ENCODE results near the gene FAM219A. TPM values are rescaled to one million over a fixed set of nuclear protein-coding genes. Genes with fewer than 3 reads are reported as not detected.
A peak's percentile ranks its signal among the peaks of the same experiment; 100 is the strongest.

FAM219A gene
- total RNA-seq, 4 donors from 2014 or later: 12.6 to 19.7 (median 13.5) TPM

DNA sequence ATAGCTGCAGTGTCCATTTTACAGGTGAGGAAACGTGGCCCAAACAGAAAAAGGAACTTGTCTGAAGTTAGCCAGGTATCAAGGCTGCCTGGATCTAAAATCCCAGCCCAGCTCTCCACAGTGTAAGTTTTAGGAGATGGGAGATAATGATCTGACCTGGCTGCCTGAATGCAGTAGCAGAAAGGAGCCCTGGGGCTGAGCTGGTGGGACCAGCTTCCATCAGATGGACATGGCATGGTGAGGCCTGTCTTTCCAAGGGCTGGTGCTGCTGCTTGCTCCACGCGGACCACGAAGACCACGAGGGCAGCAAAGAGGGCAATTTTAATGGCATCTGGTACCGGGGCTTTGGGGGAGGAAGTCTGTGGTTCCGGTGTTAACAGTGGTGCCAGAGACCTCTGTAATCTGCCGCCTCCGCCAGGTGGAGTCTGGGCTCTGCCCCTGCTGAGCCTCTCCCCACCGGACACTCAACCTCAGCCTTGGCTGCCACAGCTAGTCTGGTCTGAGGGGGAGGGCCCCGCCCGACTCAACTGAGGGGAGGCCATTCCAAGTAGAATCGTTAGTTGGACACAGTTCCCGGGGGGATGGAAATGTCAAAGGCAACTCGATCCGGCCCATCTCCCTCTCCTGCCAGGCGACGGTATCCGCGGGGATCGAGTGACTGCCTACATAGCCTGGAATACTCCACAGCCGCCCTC, 82.3 kb downstream of the FAM219A start:
- intact Hi-C loops (cut with DNase I; ENCODE audit: low total_unique reads): loop anchor here (10.0 kb wide), 1 partner anchor 251 kb away; the partner anchor contains the start of gene DCAF12
- DNase-seq (ENCODE audit: low spot score in 2 of 2): peak in 1 of 2 donors; percentile 85

DNA sequence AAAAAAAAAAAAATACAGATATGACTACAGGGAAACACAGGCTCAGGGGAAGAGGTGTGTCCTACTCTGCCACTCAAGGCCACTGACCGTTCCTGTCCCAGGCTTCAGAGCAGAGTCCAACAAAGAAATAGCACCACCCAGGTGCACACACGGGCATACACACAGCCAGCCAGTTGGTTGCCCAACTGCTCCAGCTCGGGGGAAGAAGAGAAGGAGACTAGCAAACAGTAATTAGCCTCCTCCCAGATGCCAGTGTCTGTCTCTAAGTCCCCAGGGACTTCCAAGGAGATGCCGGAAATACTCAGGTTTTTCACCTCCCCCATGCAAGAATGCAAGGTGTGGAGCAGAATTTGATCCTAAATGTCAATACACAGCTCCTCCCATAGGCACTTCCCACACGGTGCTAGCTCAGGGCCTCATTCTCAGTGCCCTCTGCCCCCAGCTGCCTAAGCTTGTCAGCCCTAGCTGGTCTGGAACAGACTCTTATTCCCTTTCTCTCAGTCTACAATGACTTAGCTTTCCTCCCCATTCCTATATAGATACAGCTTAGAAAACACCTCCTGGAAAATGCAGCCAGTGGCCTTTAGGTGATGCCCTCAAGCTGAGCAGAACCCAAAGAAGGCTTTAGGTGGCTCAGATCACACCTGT, 83.3 kb downstream of the FAM219A start:
- TF ChIP-seq POLR2A (IDR thresholded peaks at IDR 0.05): no peak
- TF ChIP-seq, protein P1, sequence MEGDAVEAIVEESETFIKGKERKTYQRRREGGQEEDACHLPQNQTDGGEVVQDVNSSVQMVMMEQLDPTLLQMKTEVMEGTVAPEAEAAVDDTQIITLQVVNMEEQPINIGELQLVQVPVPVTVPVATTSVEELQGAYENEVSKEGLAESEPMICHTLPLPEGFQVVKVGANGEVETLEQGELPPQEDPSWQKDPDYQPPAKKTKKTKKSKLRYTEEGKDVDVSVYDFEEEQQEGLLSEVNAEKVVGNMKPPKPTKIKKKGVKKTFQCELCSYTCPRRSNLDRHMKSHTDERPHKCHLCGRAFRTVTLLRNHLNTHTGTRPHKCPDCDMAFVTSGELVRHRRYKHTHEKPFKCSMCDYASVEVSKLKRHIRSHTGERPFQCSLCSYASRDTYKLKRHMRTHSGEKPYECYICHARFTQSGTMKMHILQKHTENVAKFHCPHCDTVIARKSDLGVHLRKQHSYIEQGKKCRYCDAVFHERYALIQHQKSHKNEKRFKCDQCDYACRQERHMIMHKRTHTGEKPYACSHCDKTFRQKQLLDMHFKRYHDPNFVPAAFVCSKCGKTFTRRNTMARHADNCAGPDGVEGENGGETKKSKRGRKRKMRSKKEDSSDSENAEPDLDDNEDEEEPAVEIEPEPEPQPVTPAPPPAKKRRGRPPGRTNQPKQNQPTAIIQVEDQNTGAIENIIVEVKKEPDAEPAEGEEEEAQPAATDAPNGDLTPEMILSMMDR (IDR thresholded peaks at IDR 0.05): no peak
- 38 to 42% methylated on average over 5 of the region's 5 CpGs for WGBS, 2 donors
- no peak for DNase-seq (ENCODE audit: low spot score in 2 of 2)
- H3K4me3 ChIP-seq (ENCODE audit: low read depth, poor library complexity, severe bottlenecking): no peak overlapping the region
- intact Hi-C loops (cut with DNase I; ENCODE audit: low total_unique reads): loop anchor here (10.0 kb wide), 1 partner anchor 250 kb away; the partner anchor contains the start of gene DCAF12

More for the DNA sequence above, 82.3 kb downstream of the FAM219A start:
- peak overlapping the region; percentile 51 for H3K4me3 ChIP-seq (ENCODE audit: low read depth, poor library complexity, severe bottlenecking)
- TF ChIP-seq, protein P1 (IDR thresholded peaks at IDR 0.05): no peak
- TF ChIP-seq POLR2A (IDR thresholded peaks at IDR 0.05): no peak
- WGBS, 2 donors: 13 to 24% methylated on average over 21 to 22 of the region's 22 CpGs

DNA sequence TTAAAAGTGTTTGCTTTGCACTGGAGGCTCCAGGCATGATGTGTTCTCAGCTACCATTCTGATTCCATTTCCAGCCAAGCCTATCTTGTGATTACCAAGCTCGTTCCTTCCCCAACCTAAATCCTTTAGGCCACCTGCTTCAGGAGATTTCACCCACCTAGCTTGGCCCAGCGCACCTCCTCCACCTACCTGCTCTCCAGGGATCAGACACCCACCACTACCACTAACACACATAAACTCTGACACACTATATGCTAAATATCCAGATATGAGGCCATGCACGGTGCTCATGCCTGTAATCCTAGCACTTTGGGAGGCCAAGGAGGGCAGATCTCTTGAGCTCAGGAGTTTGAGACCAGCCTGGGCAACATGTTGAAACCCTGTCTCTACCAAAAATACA, 84.0 kb downstream of the FAM219A start:
- TF ChIP-seq POLR2A (IDR thresholded peaks at IDR 0.05): no peak
- TF ChIP-seq, protein P1 (IDR thresholded peaks at IDR 0.05): no peak
- intact Hi-C loops (cut with DNase I; ENCODE audit: low total_unique reads): loop anchor here (10.0 kb wide), 1 partner anchor 250 kb away; the partner anchor contains the start of gene DCAF12
- DNase-seq (ENCODE audit: low spot score in 2 of 2): no peak
- 89 to 91% methylated on average over 3 of the region's 3 CpGs for WGBS, 2 donors
- no peak overlapping the region for H3K4me3 ChIP-seq (ENCODE audit: low read depth, poor library complexity, severe bottlenecking)

DNA sequence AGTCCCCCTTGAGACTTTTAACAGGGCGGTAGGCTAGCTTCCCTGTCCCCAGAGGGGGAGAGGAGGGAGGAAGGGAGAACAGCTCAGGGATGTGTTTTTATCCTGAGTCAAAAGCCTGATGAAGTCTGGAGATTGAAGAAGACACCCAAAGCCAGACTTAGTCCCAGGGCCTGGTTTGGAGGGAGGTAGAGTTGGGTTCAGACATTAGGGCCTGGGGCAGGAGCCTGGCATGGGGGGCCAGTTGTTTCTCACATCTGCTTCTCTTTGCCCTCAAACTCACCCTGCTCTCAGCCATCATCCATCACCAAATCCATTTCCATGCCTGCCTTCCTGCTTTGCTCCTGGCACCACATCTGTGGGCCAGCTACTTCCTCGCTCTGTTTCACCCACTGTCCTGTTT, 84.6 kb downstream of the FAM219A start:
- no peak for DNase-seq (ENCODE audit: low spot score in 2 of 2)
- intact Hi-C loops (cut with DNase I; ENCODE audit: low total_unique reads): loop anchor here (10.0 kb wide), 1 partner anchor 249 kb away; the partner anchor contains the start of gene DCAF12
- no peak overlapping the region for H3K4me3 ChIP-seq (ENCODE audit: low read depth, poor library complexity, severe bottlenecking)
- WGBS, 2 donors: 91 to 95% methylated on average over 2 of the region's 2 CpGs
- TF ChIP-seq, protein P1 (IDR thresholded peaks at IDR 0.05): no peak
- TF ChIP-seq POLR2A (IDR thresholded peaks at IDR 0.05): no peak

DNA sequence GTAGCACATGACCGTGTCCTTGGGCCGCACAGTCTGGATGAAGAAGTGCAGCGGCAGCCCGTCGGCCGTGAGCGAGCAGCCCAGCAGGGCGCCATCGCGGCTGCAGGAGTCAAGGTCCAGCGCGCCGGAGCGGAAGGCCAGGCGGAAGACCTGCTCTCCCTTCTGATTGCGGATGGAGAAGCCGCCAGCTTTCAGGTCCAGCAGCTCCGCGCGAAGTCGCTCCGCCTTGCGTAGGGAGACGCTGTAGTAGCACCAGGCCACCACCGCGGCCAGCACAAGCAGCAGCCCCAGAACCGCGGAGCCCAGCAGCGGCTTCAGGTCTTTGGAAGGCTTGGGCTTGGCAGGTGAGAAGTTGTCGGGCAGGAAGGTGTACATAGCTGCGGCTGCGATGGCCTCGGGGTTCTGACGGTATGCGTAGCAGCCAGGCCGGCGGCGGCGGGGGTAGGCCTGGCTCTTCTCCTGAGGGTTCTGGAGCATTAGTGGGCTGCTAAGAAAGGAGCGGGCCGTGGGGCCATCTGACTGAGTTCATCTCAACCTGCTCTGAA, 85.8 kb downstream of the FAM219A start:
- WGBS, 2 donors: 51 to 63% methylated on average over 27 to 39 of the region's 41 CpGs
- peak in 1 of 2 donors; percentile 89 for DNase-seq (ENCODE audit: low spot score in 2 of 2)
- no peak for TF ChIP-seq POLR2A (IDR thresholded peaks at IDR 0.05)
- TF ChIP-seq, protein P1 (IDR thresholded peaks at IDR 0.05): no peak
- no peak overlapping the region for H3K4me3 ChIP-seq (ENCODE audit: low read depth, poor library complexity, severe bottlenecking)
- intact Hi-C loops (cut with DNase I; ENCODE audit: low total_unique reads): loop anchor here (10.0 kb wide), 1 partner anchor 248 kb away; the partner anchor contains the start of gene DCAF12

Measured in lower leg skin (tissue), 4 donors.